ENCODE results near the gene EOLA1.

Gene EOLA1

GRCh38 chrX:149540621-149541520 lies at the start of gene EOLA1:
EOLA1 (plus strand) TSS chrX:149541012; CDS start chrX:149545631, 4,619 bp downstream.
- peak; percentile 95 for DNase-seq (ENCODE audit: low read depth)
- peak within 1 kb of the TSS; percentile 82 for H3K4me3 ChIP-seq (ENCODE audit: low read length)
- TF ChIP-seq, protein P1, sequence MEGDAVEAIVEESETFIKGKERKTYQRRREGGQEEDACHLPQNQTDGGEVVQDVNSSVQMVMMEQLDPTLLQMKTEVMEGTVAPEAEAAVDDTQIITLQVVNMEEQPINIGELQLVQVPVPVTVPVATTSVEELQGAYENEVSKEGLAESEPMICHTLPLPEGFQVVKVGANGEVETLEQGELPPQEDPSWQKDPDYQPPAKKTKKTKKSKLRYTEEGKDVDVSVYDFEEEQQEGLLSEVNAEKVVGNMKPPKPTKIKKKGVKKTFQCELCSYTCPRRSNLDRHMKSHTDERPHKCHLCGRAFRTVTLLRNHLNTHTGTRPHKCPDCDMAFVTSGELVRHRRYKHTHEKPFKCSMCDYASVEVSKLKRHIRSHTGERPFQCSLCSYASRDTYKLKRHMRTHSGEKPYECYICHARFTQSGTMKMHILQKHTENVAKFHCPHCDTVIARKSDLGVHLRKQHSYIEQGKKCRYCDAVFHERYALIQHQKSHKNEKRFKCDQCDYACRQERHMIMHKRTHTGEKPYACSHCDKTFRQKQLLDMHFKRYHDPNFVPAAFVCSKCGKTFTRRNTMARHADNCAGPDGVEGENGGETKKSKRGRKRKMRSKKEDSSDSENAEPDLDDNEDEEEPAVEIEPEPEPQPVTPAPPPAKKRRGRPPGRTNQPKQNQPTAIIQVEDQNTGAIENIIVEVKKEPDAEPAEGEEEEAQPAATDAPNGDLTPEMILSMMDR (conservative IDR thresholded peaks at IDR 0.05; ENCODE audit: low read length), result no peak

- TF ChIP-seq, protein P1 (conservative IDR thresholded peaks at IDR 0.05; ENCODE audit: low read length), result no peak
- H3K4me3 ChIP-seq (ENCODE audit: low read length), result no peak overlapping the region
- no peak for DNase-seq (ENCODE audit: low read depth)
Observed at GRCh38 chrX:149491812-149492211, 49.0 kb upstream of the EOLA1 start.

GRCh38 chrX:149493567-149494562 lies 46.9 kb upstream of the EOLA1 start:
- TF ChIP-seq, protein P1 (conservative IDR thresholded peaks at IDR 0.05; ENCODE audit: low read length), result no peak
- no peak overlapping the region for H3K4me3 ChIP-seq (ENCODE audit: low read length)
- DNase-seq (ENCODE audit: low read depth), result no peak

DNA sequence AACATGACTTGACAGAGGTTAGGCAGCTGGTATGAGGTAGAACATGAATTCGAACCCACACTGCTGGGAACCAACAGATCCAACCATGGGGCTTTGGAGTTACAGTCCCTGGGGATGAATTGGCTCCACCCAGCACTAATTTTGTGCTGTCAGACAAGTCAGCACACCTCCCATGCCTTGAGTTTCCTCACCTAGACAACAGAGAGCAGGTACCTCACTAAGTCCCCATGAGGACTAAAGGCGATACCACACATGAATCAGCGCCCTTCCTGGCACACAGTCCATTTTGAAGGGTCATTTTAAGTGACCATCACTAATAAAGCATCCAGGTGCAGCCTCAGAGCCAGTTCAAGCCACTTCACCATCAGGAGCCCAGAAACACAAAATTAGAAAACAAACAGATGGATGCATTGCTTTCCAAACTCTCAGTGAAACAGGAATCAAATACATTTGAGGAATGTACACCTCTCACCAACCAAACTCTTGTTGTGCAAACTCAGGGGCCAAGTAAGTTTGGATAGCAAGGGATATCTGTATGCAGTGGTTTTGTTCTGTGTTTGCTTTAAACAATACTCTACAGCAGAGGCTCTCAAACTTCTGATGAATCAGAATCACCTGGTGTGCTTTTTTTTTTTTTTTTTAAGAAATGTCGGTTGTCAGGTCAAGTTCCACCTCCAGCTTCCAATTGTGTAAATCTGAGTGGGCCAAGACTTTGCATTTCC lies 45.8 kb upstream of the EOLA1 start:
- DNase-seq (ENCODE audit: low read depth), result peak; percentile 6
- no peak overlapping the region for H3K4me3 ChIP-seq (ENCODE audit: low read length)
- TF ChIP-seq, protein P1 (conservative IDR thresholded peaks at IDR 0.05; ENCODE audit: low read length), result no peak

DNA sequence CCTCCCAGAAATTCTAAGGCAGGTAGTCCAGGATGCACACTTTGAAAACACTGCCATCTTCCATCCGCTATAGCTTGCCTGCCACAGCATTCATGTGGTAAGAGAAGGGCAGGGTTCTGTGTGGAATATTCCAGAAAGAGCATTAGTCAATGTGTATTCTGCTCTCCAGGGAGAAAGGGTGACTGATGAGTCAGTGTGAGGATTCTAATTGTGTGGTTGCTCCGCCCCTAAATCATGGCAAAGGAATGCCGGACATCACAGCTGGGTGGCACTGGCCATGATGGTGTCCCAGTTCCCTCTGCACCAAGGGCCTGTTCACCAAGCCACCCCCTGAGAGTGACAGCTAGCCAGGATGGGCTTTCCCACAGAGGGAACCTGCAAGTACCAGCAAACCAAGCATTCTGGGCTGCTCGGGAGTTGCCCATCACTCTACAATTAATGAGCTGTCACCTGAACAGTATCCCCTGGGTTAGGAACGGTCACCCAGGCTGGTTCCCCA lies 45.2 kb upstream of the EOLA1 start:
- H3K4me3 ChIP-seq (ENCODE audit: low read length), result no peak overlapping the region
- TF ChIP-seq, protein P1 (conservative IDR thresholded peaks at IDR 0.05; ENCODE audit: low read length), result no peak
- DNase-seq (ENCODE audit: low read depth), result peak; percentile 79

DNA sequence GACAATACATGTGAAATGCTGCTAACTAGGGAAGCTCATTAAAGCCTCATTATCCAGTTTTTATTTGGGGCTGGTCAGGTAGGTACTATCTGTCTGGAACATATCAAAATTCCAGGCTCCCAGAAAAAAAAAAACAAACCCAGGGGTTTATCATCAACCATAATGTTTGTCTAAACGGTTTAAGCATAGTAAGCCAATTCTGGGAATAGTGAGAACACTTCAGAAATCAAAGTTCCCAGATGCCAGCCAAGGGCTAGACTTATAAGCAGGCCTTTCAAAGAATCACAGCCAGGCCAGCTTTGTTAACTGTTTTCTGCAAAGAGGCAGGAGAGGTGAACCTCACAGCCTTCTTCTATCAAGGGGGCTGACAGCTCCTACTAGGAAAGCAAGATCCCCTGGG lies 43.8 kb upstream of the EOLA1 start:
- TF ChIP-seq, protein P1 (conservative IDR thresholded peaks at IDR 0.05; ENCODE audit: low read length), result no peak
- no peak overlapping the region for H3K4me3 ChIP-seq (ENCODE audit: low read length)
- no peak for DNase-seq (ENCODE audit: low read depth)

Data from AG10803 (cell line).